Measurements from ENCODE around the gene ACTG1. TPM values are rescaled to one million over a fixed set of nuclear protein-coding genes. Genes with fewer than 3 reads are reported as not detected.
A peak's percentile ranks its signal among the peaks of the same experiment; 100 is the strongest.

ACTG1 gene
- total RNA-seq, 1 experiment from 2014 or later: 3,455 TPM

GRCh38 chr17:81550285-81550684 lies 37.7 kb upstream of the ACTG1 start:
- ChIA-PET CTCF (no interaction called here), POLR2A (no interaction called here)
- peaks cover 21% of the 10 kb centered on the region for H3K36me3 Mint-ChIP-seq

More at GRCh38 chr17:81550285-81550684, 37.7 kb upstream of the ACTG1 start:
- peak overlapping the region; percentile 88 for H3K4me3 Mint-ChIP-seq
- H3K27me3 Mint-ChIP-seq (ENCODE audit: low read depth): no peaks in the 10 kb centered on the region
- H3K9me3 Mint-ChIP-seq: no peaks in the 10 kb centered on the region
- peaks cover 20% of the 10 kb centered on the region for H3K4me1 Mint-ChIP-seq
- DNase-seq (ENCODE audit: low spot score) (no peak), ATAC-seq (no peak)
- TF ChIP-seq SMAD3 (CRISPR knock-in tag; IDR thresholded peaks at IDR 0.05; ENCODE audit: borderline replicate concordance) (no peak), ZNF219 (CRISPR knock-in tag; IDR thresholded peaks at IDR 0.05; ENCODE audit: borderline replicate concordance) (no peak), PREB (CRISPR knock-in tag; IDR thresholded peaks at IDR 0.05; ENCODE audit: borderline replicate concordance) (no peak), NR1H2 (CRISPR knock-in tag; IDR thresholded peaks at IDR 0.05) (no peak), MAX (CRISPR knock-in tag; IDR thresholded peaks at IDR 0.05) (no peak), ESRRA (CRISPR knock-in tag; IDR thresholded peaks at IDR 0.05; ENCODE audit: borderline replicate concordance) (no peak), ZMAT4 (CRISPR knock-in tag; IDR thresholded peaks at IDR 0.05) (no peak), AR (CRISPR knock-in tag; IDR thresholded peaks at IDR 0.05) (no peak), ERG (CRISPR knock-in tag; IDR thresholded peaks at IDR 0.05) (no peak), ZNF532 (CRISPR knock-in tag; IDR thresholded peaks at IDR 0.05; ENCODE audit: borderline replicate concordance) (no peak), FOXK1 (CRISPR knock-in tag; IDR thresholded peaks at IDR 0.05) (no peak), E2F1 (CRISPR knock-in tag; IDR thresholded peaks at IDR 0.05) (no peak), FOXJ3 (CRISPR knock-in tag; IDR thresholded peaks at IDR 0.05; ENCODE audit: borderline replicate concordance) (no peak)
- H3K27ac Mint-ChIP-seq: no peak overlapping the region

All from WTC11 (cell line).